MM.1S (cell line): ENCODE measurements around the gene SLC36A1.

Source experiments
- CTCF ChIP-seq: fragments of 300-600 bp; sonication (generic); IDR thresholded peaks from 2 replicates; pipeline ENCODE4 v1.5.1; 2016; ENCODE audit warnings: antibody characterized with exemption, low read length, mixed read lengths
- EZH2 ChIP-seq: fragments of 300-600 bp; sonication (generic); optimal IDR thresholded peaks from 2 replicates; pipeline ENCODE3; 2017; ENCODE audit warnings: low read depth, mild to moderate bottlenecking, antibody characterized with exemption, low read length, mixed read lengths

GRCh38 chr5:151483176-151483575, 35.8 kb downstream of the SLC36A1 start:
- TF ChIP-seq EZH2, result no peak
- no peak for TF ChIP-seq CTCF
